HG03520 (cell line): Measurements from ENCODE around the gene BBS4.
"Not testable (repeated sequence)": the region's sequence is repeated elsewhere in the genome, so short reads cannot be mapped to it uniquely, and the experiment has no call there.

Experiments
- ATAC-seq: cut with Tn5 transposase; IDR thresholded peaks from one replicate; pipeline ENCODE4 v1.9.1; 2021; ENCODE audit warnings: mild to moderate bottlenecking, moderate library complexity; ENCODE audit not compliant: unreplicated experiment

Gene BBS4, protein sequence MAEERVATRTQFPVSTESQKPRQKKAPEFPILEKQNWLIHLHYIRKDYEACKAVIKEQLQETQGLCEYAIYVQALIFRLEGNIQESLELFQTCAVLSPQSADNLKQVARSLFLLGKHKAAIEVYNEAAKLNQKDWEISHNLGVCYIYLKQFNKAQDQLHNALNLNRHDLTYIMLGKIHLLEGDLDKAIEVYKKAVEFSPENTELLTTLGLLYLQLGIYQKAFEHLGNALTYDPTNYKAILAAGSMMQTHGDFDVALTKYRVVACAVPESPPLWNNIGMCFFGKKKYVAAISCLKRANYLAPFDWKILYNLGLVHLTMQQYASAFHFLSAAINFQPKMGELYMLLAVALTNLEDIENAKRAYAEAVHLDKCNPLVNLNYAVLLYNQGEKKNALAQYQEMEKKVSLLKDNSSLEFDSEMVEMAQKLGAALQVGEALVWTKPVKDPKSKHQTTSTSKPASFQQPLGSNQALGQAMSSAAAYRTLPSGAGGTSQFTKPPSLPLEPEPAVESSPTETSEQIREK

DNA sequence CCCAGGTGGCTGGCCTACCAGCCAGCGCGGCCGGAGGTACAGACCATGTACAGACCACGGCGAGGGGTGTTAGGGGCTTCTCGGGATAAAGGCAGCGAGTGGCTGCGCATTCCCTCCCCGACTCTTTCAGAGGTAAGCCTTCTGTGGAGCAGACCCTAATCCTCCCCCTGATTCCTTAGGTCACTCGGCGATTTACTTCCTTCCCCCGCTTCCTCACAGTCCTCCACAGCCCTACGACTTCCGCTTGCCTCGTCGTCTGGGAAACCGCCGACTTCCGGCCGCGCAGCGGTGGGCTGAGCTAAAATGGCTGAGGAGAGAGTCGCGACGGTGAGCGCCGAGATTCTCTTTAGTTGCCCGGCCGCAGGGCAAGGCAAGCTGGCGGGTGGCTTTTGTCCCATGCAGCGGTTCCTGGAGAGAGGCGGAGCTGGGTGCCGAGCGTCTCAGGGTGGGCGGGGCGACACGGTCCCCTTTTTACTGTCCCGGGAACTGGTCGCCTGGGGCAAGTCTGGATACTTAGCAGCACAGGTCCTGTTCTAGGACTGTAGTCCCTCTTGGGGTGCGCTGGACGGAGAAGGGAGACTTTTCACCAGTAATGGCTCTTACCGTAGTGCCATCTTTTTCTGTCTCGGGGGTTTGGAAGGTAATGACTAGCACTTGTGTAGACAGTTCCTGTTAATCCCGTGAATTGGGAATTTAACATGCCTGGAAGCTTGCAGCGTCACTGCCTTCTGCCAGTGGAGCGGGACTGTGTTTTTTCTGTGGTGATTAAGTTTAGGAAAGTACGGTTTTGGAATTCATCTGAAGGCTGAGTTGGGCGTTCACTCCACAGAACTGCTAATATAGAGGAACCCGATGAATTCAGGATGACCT is at the start of gene BBS4, which contains the start of gene HIGD2B:
BBS4 (plus strand) TSS at position 283 of the 870 bp plus-strand sequence; CDS start at position 304, 21 bp downstream.
HIGD2B (minus strand) TSS at position 258 of the 870 bp plus-strand sequence. CDS start 9,808 bp downstream, outside the sequence.
- peak; percentile 94 for ATAC-seq

DNA sequence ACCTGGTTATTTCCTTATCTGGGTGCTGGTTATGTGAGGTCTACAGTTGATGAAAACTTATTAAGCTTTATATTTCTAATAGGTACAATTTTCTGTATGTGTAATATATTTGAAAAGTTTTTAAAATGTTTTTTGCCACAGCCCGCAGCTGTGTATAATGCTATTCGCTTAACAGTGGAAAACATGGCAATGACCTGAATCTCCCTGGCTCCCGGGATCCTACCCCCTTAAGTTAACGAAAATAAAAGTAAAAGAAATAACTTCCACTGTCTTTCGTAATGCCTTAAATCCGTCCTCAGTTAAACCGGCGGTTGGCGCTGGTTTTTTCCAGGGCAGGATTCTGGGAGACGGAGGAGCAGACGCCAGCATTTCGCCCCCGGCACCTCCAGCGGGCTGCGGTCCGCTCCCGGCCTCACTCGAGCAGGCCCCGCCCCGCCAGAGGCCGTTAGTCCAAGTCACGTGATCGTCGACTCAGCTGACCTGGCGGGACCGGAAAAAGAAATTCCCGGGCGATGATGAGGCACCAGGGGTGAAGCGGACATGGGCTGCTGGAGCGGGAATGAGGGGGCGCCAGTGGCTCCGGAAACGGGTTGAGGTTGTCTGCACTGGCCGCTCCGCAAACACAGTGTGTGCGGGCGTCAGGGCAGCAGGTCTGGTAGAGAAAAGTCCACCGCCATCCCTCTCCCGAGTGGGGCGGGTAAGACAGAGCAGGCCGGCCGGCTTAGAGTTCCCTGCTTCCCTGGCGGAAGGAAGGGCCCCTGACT is 49.3 kb upstream of the BBS4 start:
- ATAC-seq: not testable (repeated sequence)

DNA sequence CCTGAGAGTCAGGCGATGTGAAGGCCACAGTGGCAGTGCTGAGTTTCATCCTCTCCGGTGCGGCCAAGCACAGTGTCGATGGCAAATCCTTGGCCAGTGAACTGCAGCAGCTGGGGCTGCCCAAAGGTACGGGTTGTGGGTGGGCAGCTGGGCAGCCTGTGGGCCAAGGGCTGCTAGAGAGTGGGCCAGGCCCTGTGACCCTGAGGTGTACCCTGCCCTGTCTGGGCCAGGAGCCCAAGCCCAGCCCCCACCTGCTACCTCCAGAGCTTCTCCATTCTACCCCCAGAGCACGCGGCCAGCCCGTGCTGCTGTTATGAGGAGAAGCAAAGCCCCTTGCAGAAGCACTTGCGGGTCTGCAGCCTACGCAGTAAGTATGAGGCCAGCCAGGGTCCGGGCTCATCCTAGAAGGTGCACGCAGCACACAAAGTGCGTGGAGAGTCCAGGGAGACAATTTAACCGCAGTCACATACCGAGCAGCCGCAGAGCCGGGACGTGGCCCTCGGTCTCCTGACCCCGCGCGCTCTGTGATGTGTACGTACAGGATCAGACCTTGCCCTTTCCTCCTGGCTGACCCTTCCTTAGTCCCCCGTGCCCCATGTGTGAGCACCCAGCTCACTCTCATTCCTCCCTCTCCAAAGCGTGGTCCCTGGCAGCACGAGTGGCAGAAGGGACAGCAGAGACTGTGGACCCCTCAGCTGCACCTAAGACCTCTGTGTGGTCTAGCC is 46.1 kb upstream of the BBS4 start:
- ATAC-seq: not testable (repeated sequence)

DNA sequence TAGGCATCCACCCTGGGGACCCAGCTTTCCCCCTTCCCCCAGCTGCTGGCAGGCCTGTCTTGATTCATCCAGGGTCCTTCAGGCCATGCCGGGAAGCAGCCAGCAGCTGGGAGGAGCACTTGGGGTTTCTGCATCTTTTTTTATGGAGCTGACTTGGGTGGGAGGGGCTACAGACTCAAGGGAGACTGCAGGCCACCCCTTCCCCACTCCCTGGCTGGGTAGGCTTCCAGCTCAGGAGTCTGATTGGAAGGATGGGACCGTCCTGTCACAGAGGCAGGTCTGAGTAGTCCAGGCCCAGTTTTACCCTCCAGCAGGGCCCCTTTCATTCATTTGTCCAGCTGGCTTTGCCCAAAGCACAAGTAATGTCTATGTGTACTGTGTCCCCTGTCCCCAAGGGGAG is 43.7 kb upstream of the BBS4 start:
- ATAC-seq: not testable (repeated sequence)

DNA sequence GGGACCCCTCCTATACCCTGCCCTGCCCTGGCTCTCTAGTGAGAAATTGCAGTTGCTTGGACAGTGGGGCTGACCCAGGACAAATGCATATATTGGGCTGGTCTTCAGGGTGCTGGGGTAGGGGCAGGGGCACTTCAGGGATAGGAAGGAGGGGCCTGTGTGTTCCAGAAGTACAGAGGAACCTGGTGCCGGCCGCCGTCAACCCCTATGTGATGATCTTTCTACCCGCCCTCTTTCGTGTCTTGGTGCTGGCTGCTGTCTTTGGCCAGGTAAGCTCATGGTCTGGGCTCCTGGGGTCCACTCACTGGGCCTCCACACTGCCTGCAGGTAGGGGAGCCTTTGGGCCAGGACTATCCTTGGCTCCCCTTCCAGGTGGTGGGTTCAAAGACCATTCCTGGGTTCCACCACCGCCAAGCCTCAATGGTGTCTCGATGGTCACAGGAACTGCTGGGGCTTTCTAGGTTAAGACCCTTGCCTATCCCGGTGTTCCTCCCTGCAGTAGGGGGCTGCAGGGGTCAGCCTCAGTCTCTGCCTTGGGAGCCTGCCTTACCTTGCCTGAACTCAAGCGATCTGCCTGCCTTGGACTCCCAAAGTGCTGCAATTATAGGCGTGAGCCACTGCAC is 37.3 kb upstream of the BBS4 start:
- ATAC-seq: not testable (repeated sequence)

DNA sequence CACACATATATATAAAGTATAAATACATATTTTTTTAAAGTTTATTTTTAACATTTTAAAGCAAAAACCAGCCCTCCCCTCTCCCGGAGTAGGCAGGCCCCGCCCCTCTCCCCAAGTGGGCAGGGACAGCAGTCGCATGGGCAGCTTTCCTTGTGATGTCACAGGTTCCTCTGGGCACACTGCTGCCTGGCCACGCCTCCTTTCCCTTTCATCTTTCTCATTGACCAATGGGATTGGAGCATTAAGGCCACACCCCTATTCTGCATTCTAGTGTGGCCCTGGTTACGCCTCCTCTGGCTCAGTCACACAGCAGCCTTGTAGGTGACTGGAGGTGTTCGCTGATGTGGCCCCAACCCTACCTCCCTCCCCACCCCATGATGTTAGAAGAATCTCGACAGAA is 31.6 kb upstream of the BBS4 start, which contains the start of gene GOLGA6B:
GOLGA6B (plus strand) TSS at position 301 of the 400 bp plus-strand sequence; CDS start at position 342, 41 bp downstream.
- not testable (repeated sequence) for ATAC-seq

DNA sequence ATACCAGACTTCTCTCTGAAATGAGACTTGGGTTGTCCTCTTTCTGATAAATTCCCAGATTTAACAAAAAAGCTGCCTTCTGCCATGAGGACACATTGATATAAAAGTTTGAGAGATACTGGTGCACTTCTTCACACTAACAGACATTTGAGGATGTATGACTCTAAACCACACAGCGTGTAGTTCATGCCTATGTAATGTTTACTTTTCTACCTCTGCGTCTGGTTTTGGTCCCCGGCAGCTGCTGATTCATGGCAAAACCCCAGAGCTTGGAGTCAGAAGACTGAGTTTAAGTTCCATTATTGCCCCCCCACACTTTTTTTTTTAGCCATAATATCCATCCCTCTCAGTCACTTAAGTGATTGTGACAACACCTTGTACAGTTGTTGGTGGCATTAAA is 30.0 kb upstream of the BBS4 start:
- ATAC-seq: not testable (repeated sequence)

DNA sequence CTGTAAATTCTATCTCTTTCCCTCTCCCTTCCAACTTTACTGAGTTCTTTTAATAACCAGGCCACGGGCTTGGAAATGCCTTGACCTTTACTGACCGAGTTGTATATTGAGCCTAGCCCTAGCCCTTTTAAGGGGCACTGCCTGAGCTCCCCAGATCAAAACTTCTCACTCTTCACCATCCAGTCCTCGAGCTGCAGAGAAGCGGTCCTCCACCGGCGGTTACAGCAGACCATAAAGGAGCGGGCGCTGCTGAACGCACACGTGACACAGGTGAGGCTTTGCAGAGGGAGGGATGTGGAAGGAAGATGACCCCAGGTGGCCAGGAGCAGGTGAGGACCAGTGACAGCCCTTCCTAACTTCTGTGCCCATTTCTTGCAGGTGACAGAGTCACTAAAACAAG is 24.9 kb upstream of the BBS4 start:
- not testable (repeated sequence) for ATAC-seq

DNA sequence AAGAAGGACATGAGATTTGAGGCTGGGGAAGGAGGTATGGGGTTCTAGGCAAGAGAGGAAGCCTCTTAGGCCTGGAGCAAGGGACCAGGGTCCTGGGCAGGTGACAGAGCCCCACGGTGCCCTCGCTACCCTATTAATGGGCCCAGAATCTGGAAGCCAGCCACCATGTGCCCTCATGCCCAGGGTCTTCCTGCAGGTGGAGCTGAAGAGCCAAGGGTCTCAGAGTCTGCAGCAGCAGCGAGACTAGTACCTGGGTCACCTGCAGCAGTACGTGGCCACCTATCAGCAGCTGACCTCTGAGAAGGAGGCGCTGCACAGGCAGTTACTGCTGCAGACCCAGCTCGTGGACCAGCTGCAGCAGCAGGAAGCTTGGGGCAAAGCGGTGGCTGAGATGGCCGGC is 22.1 kb upstream of the BBS4 start:
- not testable (repeated sequence) for ATAC-seq

DNA sequence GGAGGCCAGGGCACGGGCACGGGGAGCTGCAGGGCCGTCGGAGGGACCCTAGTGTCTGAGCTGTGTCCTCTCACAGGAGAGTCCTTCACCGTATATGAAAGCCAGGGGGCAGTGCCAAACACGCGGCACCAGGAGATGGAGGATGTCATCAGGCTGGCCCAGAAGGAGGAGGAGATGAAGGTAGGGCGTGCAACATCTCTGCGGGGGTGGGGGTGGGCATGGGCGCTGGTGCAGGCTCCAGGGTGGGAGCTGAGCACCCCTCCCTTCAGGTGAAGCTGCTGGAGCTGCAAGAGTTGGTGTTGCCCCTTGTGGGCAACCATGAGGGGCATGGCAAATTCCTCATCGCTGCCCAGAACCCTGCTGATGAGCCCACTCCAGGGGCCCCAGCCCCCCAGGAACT is 20.3 kb upstream of the BBS4 start:
- ATAC-seq: not testable (repeated sequence)

DNA sequence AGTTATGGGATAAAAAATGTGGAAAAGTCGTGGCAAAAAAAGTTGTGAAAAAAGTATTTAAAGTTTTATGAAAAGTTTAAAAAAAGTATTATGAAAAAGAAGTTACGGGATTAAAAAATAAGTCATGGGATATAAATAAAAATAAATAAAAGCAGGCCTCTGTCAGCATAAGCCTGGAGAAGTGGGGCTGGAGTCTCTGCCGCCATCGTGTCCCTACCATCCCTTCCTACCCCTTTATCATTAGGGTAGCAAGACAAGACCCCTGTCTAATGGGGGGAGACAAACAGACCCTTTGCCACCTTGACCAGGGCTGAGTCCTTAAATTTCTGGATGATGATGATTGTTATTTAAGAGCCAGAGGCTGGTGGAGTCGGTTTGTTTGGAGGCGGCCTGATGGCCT is 16.2 kb upstream of the BBS4 start:
- ATAC-seq: not testable (repeated sequence)

DNA sequence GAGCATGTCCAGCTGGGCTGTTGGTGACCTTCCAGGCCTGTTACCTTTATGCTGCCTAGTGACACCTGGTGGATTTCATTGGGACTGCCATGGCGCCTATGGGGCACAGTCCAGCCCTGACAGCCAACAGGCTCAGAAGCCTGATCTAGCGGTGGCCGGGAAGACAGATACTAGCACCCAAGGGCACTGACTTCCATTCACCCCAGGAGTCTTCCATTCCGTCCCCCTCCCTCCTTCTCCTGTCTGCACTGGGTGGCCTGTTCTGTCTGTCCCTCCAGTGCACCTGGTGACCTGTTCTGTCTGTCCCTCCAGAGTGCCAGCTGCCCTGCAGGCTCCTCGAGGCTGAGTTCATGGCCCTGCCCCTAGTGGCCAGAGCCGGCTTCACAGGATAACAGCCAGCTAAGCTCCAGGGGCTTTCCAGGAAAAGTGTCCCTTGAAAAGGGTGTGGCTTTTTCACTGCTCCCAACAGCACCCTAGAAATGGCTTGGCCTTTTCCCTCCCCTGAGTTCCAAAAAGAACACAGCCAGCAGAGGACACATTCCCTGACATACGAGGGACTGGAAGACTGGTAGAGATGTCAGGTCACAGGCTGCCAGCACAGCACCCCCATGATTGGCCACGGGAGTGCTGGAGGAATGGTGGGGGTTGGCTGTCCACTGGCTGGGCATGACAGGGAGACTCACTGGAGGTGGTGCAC is 15.2 kb upstream of the BBS4 start:
- peak; percentile 67 for ATAC-seq

DNA sequence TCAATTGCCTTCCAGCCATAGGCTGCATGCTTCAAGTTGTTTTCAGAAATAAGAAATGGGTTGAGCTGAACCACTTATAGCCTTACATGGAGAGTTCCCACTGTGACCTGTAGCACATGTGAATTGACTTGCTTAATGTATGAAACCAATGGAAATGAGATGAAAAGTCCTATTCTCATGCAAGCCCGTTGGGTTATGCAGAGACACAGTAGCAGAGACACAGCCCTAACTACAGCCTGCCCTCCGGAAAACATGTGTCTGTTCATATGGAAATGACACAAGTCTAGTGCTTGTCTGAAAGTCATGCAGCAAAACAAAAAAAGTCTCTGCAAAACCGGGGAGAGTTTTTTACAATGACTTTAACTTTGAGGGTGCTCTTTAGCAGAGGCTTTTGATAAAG is 14.5 kb upstream of the BBS4 start:
- no peak for ATAC-seq

DNA sequence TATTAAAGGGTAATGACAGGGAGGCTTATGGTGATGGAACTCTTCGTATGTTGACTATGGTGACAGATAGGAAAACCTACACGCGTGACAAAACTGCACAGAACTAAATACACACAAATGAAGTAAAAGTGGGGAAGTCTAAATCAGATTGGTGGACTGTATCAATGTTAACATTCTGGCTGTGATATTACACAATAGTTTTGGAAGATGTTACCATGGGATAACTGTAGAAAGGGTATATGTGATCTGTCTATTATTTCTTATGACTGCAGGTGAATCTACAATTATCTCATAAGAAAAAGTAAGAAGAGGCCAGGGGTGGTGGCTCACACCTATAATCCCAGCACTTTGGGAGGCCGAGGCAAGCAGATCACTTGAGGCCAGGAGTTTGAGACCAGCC is 9.2 kb upstream of the BBS4 start:
- no peak for ATAC-seq

DNA sequence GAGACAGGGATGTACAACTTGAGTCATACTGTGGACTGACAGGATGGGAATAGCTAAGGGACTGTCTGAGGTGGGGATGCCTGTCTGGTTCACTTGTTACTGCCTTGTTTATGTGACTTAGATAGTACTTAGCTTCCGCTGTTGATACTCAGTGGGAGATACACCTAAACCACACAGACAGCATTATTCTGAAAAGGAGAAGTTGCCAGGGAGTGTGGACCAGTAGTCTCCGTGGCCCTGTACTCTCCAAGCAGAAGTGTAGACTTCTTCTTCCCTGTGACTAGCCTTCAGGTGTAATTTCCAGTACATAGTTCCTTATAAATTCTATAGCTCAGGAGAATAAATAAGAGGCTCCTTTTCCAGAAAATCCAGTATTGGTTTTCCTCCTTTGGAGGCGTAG is 5.1 kb upstream of the BBS4 start:
- ATAC-seq: no peak

DNA sequence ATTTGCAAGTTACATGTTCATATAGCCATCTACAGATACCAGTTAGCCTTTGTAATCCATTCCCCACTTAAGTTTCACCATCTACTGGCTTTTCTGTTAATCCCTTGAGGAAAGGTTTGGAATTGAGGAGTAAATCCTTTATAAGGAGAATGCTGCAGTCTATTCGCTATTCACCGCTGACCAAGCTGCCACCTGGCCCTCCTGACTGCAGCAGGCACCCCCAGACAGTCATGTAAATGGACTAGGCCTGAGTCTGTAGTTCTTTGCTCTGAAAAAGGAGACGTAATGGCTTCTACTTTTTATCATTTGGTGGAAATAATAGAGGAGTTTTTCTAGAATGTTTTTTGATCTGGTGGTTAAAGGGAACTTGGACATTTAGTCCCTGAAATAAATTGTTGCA is 3.2 kb upstream of the BBS4 start:
- ATAC-seq: no peak

DNA sequence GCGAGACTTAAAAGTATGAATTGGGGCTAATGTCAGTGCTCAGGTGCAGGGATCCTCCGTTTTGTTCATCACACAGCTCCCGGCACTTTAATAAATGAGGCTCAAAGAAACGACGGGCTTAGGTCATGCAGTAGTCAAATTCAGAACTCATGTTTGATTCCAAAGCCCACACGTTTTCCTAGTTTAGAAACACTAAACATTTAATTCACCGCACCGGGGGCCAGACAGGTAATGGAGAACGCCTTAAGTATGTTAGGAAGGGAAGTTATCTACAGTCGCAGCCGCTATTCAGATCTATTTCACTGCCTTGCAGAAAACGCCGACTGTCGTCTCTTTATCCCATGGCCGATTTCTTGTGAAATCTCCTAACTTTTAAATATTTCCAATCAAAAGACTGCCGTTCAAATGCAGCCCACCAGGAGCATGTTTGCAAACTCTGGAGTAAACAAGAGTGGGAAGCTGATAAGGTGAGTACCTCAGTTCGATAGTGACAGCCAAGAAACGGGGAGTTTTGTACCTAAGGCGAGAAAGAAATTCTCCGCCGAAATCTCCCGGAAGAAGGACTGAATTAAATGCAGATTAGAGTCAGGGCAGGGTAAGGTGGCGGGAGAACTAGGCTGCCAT is 594 bp upstream of the BBS4 start:
- no peak for ATAC-seq

DNA sequence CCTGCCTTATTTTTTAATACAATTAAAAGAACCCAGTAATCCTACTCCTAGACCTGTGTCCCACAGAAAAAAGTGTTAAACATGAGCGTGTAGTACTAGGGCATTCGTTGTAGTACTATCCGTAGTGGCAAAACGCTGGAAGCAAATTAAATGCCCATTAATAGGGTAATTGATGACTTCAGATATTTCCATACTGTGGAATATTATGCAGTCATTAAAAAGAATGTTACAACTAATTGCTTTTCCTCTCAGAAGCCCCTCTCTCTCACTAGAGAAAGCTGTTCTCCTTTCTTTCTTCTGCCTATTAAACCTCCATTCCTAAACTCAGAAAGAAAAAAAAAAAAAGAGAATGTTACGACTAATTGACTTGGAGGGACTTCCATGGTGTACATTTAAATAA is 2.7 kb downstream of the BBS4 start:
- no peak for ATAC-seq
